ENCODE data around the gene RNF220.

DNA sequence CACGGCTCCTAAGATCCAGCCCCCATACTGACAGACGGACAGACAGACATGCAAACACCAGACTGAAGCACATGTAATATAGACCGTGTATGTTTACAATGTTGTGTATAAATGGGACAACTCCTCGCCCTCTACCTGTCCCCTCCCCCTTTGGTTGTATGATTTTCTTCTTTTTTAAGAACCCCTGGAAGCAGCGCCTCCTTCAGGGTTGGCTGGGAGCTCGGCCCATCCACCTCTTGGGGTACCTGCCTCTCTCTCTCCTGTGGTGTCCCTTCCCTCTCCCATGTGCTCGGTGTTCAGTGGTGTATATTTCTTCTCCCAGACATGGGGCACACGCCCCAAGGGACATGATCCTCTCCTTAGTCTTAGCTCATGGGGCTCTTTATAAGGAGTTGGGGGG is 246.0 kb downstream of the RNF220 start:
- TF ChIP-seq, protein P1, sequence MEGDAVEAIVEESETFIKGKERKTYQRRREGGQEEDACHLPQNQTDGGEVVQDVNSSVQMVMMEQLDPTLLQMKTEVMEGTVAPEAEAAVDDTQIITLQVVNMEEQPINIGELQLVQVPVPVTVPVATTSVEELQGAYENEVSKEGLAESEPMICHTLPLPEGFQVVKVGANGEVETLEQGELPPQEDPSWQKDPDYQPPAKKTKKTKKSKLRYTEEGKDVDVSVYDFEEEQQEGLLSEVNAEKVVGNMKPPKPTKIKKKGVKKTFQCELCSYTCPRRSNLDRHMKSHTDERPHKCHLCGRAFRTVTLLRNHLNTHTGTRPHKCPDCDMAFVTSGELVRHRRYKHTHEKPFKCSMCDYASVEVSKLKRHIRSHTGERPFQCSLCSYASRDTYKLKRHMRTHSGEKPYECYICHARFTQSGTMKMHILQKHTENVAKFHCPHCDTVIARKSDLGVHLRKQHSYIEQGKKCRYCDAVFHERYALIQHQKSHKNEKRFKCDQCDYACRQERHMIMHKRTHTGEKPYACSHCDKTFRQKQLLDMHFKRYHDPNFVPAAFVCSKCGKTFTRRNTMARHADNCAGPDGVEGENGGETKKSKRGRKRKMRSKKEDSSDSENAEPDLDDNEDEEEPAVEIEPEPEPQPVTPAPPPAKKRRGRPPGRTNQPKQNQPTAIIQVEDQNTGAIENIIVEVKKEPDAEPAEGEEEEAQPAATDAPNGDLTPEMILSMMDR (IDR thresholded peaks at IDR 0.05; ENCODE audit: low read depth, low read length, poor library complexity, severe bottlenecking): no peak
- no peak for TF ChIP-seq EZH2phosphoT487 (IDR thresholded peaks at IDR 0.05; ENCODE audit: borderline replicate concordance, low read length)
